ENCODE measurements around the gene HIBCH.

DNA sequence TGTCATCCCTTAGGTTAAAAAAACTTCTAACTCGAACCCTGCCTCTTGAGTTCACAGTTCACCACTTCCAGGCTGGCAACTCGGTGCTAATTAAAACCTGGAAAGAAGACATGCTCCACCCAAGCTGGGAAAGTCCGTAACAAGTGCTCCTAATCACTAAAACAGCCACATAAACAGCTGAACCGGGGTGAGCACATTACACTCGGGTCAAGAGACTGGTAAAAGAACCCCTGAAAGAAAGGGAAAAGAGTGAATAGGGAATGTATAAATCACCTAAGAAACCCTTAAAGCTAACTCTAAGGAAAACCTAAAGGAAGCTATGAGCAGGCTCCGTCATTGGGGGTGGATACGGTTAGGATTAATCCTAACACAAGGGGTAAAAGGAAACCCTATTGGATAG, 102.0 kb downstream of the HIBCH start:
- TF ChIP-seq POLR2AphosphoS5 (IDR thresholded peaks at IDR 0.05; ENCODE audit: insufficient read depth, low read depth, low read length) (no peak), MYC (IDR thresholded peaks at IDR 0.05; ENCODE audit: low read depth, low read length) (no peak), POLR2A (IDR thresholded peaks at IDR 0.05; ENCODE audit: low read depth, low read length) (no peak), EZH2 (IDR thresholded peaks at IDR 0.05; ENCODE audit: borderline replicate concordance, low read depth, low read length, severe bottlenecking) (no peak), JUN (IDR thresholded peaks at IDR 0.05; ENCODE audit: borderline replicate concordance, insufficient read depth, insufficient read length, low read depth) (no peak)
- TF ChIP-seq, protein P1, sequence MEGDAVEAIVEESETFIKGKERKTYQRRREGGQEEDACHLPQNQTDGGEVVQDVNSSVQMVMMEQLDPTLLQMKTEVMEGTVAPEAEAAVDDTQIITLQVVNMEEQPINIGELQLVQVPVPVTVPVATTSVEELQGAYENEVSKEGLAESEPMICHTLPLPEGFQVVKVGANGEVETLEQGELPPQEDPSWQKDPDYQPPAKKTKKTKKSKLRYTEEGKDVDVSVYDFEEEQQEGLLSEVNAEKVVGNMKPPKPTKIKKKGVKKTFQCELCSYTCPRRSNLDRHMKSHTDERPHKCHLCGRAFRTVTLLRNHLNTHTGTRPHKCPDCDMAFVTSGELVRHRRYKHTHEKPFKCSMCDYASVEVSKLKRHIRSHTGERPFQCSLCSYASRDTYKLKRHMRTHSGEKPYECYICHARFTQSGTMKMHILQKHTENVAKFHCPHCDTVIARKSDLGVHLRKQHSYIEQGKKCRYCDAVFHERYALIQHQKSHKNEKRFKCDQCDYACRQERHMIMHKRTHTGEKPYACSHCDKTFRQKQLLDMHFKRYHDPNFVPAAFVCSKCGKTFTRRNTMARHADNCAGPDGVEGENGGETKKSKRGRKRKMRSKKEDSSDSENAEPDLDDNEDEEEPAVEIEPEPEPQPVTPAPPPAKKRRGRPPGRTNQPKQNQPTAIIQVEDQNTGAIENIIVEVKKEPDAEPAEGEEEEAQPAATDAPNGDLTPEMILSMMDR (IDR thresholded peaks at IDR 0.05; ENCODE audit: extremely low read depth in 1 of 2, insufficient read depth in 1 of 2, low read depth in 1 of 2, low read length in 2 of 2), result no peak
- TF ChIP-seq, protein P2, sequence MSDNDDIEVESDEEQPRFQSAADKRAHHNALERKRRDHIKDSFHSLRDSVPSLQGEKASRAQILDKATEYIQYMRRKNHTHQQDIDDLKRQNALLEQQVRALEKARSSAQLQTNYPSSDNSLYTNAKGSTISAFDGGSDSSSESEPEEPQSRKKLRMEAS (IDR thresholded peaks at IDR 0.05; ENCODE audit: insufficient read depth, insufficient read length), result no peak
